Measurements from ENCODE around the gene CNTLN.
"Not testable (repeated sequence)": the region's sequence is repeated elsewhere in the genome, so short reads cannot be mapped to it uniquely, and the experiment has no call there.

CNTLN gene

DNA sequence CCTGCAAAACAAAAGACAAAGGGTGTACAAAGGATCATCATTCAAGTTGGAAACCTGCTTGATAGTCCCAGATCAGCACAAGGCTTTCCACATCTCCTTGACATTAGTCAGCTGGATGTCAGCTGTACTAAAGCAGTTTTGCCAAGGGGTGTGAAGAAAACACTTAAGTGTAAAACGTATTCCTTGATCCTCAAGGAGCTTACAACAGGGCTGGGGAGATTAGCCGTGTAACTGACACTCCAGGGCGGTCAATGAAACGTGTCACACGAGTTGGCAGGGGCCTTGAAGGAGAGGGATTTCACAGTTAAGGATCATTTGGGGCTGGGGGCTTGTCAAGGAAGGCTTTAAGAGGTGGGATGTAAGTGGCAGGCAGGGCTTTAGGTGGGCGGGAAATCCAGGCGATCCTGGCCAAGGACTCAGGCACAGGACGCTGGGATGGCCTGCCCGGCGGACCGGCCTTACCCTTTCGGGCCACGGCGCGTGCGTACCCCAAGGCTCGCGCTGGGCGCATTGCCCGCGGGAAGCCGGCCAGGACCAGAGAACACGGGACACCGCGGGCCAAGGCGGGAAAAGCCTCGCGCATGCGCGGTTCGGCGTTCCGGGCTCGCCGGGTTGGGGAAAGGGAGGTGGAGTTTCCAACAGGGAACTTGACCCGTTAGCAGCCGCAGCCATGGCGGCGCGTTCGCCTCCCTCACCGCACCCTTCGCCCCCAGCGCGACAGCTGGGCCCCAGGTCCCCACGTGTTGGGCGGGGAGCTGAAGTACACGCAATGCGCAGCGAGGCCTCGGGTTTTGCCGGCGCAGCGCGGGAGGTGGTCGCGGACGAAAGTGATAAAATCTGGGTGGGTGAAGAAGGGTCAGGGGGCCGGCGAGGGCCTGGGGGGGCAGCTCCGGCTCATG lies at the start of gene CNTLN:
CNTLN (plus strand) TSS at position 645 of the 899 bp plus-strand sequence; CDS start at position 671, 26 bp downstream.
- no peak for FAIRE-seq

- no peak for FAIRE-seq
Measured at GRCh38 chr9:17088566-17088965, 46.3 kb upstream of the CNTLN start.

GRCh38 chr9:17090041-17090440 lies 44.8 kb upstream of the CNTLN start:
- FAIRE-seq = no peak

DNA sequence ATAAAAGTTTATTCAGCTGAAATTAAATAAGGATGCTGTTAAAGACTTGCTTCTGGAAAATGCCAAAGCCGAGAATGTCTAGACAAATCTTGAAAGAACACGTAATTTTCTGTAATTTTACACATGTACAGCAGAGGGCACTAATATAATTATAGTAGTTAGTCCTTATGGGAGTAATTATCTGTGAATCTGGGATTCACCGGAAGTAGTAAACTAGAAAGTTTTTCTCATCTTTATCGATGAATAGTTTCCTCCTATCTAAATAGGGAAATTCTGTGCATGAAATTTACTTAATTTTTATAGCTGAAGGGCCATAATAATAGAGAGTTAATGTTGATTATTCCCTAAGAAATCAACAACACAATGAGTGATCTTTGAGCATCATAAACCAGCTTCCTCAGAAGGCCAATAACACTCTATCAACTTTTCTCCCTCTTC lies 18.4 kb upstream of the CNTLN start:
- peak; percentile 100 for FAIRE-seq

DNA sequence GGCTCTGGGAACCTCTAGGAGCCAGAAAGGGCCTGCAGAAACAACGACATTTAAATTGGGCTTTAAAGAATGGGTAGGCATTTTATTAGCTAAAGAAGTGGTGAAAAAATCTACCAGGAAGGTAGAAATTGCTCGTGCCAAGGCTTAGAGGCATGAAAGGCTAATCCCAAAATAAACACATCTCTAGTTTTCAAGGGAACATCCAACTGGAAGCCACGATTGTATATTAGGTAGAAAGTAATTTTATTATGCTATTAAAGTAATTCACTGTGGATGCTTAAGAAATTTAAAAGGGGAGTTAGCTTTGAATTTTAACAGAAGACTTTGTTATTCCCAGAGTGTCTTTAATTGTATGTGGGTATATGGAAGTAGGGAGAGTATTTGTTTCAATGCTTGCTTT lies 17.5 kb upstream of the CNTLN start:
- no peak for FAIRE-seq

DNA sequence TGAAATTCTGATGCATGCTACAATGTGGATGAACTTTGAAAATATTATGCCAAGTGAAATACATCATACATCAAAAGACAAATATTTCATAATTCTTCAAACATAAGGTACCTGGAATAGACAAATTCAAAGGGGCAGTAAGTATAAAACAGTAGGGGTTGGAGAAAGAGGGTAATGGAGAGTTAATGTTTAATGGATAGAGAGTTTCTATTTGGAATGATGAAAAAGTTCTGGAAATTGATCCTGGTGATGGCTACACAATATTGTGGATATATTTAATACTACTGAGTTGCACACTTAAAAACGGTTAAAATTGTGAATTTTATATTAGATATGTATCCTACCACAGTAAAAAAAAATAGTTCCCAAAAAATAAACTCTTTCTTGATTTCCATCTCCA lies 14.6 kb upstream of the CNTLN start:
- FAIRE-seq = no peak

DNA sequence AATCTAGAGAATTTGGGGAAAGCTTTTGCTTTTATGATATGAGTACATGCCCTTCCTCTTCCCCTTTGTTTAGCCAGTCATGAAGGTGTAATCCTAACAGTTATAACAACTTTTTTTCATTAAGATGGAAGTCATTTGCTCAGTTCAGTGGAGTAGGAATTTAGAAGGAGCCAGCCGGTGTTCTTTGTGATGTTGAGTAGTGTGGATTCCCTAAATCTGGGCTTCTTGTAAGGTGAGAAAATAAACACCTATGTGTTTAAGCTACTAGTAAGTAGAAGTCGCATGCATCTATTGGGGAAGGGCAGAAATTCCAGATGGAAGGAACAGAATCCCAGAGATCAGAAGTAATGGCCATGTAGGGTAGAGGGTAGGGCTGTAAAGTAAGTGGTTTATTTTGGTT lies 13.6 kb upstream of the CNTLN start:
- FAIRE-seq = no peak

GRCh38 chr9:17130291-17130690 lies 4.5 kb upstream of the CNTLN start:
- no peak for FAIRE-seq

GRCh38 chr9:17130725-17131124 lies 4.1 kb upstream of the CNTLN start:
- no peak for FAIRE-seq

DNA sequence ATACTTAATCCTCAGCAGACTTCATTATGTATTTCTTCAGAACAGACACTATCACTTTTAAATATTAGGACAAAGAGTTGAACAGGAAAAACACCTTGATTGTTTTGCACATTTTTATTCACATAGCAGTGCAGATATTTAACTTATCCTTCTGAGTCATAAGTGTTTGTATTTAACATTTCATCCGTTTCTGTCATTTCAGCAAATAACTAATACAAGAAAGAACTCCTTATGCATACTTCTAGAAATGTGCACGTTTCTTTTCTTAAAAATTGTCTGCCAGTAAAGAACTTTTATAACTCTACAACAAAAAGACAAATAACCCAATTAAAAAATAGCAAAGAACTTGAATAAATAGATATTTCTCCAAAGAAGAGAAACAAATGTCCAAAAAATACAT lies 3.3 kb upstream of the CNTLN start:
- FAIRE-seq = peak; percentile 9

DNA sequence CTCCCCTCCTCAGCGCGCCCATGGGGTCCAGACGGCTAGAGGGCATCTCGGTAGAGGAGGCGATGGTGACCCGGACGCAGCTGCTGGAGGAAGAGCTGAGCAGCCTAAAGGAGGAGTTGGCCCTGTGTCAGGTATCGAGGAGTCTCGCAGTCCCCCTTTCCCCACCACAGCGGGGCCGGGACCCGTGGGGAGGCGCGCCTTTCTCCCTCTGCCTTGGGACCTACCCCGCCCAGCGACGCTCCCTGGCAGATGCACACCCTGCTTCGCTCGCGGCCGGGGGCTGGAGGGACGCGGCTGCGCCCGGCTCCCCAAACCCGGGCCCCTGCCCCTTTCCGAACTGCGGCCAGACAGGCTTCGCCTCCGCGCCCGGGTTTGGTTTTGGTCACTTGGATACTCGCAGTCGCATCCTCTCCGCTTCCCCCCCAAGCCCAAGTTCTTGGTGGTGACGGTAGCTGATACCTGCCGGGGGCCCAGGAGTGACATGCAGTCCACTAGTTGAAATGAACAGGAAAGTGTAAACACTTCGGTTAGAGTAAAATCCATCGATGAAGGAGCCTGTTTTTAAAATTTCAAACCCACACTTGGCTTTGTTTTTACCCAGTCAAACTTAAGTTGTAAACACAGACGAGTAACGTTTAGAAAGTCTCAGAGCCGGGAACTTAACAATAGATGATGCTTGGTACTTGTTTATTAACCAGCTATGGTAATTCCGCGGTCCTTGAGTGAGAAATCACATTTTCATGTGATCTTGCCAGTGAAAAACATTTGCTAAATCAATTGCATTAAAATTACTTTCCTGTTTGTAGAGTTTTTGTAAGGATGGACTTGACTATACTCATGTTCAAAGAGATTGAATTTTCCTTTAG lies 688 bp downstream of the CNTLN start:
- FAIRE-seq = no peak

- no peak for FAIRE-seq
Measured at GRCh38 chr9:17137566-17137965, 2.7 kb downstream of the CNTLN start.

DNA sequence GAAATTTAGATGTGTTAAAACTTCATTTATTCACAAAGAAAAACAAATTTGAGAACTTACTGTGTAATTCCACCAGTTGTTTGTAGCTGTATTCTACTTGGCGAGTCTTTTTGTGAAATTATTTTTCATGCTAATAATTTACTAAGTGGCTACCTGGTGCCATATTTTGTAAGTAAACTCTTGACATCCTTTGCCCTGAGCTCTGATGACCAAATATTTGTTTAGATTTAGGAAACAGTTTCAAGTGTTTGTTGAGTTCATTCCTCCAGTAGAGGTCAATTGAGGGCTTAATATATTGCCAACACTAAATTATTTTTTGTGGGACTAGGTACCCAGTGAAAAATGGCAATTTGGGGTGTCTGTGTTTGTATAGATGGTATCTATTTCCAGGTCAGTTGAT lies 3.7 kb downstream of the CNTLN start:
- no peak for FAIRE-seq

GRCh38 chr9:17140418-17140817 lies 5.6 kb downstream of the CNTLN start:
- FAIRE-seq = no peak

GRCh38 chr9:17148324-17148723 lies 13.5 kb downstream of the CNTLN start:
- FAIRE-seq = no peak

- no peak for FAIRE-seq
Measured at GRCh38 chr9:17159469-17159868, 24.6 kb downstream of the CNTLN start.

DNA sequence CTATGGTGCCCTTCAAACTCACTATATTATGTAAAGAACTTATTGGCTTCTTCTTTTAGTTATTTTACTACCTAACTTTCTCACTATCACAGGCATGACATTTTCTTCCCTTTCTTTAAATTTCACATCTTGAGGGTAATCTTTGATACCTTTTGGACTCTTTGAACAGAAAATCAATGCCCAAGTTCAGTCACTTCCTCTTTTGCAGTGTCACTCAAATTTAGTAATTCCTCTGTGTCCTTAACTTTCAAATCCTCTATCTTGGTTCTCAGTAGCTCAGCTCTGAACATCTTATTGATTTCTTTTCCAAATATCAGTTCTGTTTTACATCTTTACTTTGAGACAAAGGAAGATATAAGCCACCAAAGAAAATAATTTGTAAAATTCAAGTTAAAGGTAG lies 25.5 kb downstream of the CNTLN start:
- FAIRE-seq = no peak

DNA sequence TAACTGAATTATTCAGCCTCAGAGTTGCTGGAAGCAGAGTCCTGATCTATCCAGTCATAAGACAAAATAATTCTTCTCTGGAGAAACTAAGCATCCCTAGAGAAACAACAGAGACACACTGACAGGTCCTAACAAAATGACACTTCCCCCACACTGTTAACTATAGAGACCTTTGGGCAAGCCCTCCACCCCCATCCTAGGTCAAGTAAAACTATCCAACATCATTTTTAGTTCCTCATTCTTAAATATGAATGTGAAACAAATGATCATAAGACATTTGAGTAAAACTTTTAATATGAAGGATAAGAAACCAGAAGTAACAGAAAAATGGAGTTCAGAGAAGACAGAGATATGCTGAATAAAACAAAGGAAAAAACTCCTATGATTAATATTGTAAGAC lies 30.9 kb downstream of the CNTLN start:
- no peak for FAIRE-seq

GRCh38 chr9:17166346-17166745 lies 31.5 kb downstream of the CNTLN start:
- FAIRE-seq = no peak

GRCh38 chr9:17171309-17172094 lies 36.7 kb downstream of the CNTLN start:
- FAIRE-seq = no peak

DNA sequence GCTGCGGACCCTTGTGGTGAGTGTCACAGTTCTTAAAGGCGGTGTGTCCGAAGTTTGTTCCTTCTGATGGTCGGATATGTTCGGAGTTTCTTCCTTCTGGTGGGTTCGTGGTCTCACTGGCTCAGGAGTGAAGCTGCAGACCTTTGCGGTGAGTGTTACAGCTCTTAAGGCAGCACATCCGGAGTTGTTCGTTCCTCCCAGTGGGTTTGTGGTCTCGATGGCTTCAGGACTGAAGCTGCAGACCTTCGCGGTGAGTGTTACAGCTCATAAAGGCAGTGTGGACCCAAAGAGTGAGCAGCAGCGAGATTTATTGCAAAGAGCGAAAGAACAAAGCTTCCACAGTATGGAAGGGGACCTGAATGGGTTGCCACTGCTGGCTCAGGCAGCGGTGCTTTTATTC lies 42.7 kb downstream of the CNTLN start:
- not testable (repeated sequence) for FAIRE-seq

GRCh38 chr9:17185481-17186029 lies 50.7 kb downstream of the CNTLN start:
- FAIRE-seq = no peak

GRCh38 chr9:17191082-17191481 lies 56.2 kb downstream of the CNTLN start:
- FAIRE-seq = no peak
